Non-pigmented ciliary epithelial cell (primary cell): ENCODE results near the gene ADORA3.

Experiments used
- DNase-seq: peaks from one replicate; pipeline ENCODE4 v3.0.0-alpha.2; 2010; ENCODE audit warnings: low read depth

ADORA3 gene

DNA sequence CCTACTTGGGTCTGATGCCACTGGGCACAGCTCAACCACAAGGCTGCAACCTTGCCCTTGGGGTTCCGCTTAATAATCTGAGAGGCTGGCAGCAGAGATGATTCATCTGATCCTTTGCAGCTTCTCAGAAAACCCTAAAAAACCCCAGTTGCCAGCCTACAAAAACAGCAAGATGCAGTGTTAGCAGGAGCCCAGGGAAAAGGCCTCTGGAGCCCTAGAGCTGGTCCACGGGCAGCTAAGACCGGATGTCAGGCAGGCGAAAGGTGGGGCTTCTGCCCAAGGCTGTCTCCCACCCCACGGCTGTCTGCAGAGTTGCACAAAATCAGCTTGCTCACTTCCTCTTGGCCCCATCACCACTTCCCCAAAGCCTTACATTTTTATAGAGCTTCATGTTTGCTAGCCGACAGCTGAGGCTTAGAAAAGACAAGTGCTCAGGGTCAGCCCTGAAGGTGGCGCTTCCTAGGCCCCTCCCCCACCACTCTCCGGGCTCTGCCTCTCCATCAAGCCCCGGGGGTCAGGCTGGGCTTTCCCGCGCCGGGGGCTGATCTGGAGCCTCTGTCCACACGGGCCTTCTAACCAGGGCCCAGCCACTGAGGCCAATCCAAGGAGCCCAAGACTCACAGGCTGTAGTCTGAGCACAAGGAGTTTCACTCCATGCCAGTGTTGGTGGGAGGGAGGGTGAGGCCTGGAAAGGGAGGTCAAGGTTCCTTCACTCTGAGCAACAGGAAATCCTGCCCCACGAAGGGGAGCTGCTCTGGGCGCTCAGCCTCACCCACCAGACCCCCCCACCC is 4.2 kb upstream of the ADORA3 start:
- no peak for DNase-seq

DNA sequence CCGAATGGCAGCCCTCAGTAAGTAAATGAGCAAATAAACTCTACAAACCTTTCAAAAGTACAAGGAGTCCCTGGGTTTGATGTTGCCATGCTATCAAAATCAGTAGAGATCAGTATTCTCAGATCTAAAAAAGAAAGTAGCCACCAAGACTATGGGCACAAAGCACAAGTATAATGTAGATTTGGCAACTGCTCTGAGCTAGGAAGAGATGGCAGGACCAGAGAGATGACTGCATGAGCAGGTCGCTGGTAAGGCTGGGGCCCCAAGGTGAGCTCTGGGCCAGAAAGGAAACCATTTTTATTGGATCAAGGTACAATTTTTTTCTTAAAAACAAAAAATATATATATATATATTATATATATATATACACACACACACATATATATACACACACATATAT is 3.1 kb upstream of the ADORA3 start:
- DNase-seq: no peak

DNA sequence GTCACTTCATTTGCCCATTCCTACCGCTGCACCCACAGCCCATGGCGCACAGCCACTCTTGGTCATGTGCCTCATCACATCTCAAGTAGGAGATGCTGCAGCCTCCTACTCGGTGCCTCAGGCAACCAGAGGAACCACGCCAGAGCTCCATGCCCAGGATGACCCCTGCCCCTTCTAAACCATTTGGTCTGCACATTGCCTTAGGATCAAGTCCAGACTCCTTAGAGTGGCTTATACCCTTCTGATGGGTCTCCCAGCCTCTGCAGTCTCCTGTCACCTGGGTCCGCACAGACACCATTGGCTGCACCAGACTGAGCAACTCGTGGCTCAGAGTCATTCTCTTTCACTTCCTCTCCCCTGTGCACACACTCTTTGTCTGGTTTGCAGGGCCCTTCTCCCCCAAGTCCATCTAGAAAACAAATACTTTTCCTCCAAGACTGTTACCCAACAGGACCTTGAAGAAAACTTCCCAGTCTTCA is 2.2 kb upstream of the ADORA3 start:
- DNase-seq: no peak

DNA sequence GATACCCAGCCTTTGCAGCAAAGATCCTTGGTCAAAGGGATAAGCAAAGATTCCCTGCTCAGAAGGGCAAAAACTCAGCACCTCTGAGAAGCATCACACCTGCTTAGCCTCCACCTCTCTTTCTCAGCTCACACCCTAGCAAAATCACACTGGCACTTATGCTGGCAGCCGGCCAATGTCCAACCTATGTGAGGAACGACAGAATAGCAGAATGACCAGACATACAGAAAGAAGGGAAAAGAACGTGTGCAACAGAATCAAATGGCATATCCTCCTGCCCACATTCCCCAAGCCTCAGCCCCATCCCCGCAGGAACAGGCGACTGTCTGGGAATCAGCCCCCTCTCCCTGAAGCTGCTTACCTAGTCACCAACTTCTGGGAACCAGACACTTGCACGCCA is 664 bp upstream of the ADORA3 start:
- no peak for DNase-seq

DNA sequence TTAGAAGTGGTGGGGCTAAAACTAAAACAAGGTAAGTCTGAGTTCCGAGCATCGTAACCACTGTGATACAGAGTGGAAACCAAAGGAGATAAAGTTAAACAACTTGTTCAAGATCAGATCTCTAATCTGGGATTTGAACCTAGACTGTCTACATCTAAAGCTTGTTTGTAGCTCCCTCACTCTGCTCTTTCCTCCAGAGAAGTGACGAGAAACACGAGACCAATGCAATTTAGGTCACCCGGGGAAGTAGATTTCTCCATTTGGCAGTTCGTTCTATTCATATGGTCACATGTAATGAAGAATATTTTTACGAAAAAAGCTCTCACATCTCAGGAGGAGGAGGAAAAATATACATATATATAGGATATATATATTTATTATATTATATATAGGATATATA is 1.8 kb downstream of the ADORA3 start:
- no peak for DNase-seq

DNA sequence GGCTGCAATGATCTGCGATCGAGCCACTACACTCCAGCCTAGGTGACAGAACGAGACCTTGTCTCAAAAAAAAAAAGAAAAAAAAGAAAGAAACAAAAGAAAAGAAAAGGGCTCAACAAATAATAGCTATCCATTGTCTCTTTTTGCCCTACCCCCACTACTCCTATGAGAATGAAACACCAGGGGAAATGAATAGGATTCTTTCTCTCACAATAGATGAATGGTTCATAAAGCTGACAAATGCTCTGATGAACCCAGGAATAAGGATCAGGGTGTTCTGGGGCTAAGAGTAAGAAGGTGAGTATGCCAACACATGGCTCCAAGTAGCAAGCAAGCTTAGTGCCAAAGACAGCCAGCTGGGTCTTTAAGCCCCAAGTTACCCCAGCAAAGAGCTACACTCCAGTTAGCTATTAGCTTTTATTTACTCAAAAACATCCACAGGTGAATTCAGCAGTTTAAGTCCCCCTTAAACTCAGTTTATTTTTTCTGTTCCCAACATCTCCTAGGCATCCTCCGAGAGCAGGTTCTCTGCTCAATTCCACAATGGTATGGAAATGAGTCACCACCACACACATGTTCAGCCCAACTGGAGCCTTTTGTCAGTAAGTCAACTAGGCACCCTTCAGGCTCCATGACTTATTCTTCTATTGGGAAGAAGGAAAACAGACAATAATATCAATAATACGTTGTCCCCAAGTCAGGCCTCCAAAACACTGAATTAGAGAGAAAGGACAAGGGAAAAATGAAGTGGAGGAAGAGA is 4.2 kb downstream of the ADORA3 start:
- DNase-seq: no peak

DNA sequence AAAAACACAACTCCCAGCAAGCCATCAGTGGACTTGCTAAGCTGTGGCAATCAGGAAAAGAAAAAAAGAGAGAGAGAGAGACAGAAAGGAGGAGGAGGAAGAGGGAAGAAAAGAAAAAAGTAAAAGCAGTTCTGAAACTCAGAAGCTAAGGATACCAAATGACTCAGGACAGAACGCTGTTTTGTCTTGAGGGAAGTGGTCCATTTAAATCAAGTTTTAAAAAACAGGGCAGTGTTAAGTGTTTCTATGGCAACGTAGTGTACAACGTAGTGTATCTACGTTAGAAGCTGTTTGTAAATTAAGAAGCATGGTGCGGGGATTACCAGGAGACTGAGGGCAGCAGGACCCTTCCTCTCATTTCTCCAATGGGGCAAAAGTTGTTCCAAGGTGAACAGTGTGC is 5.8 kb downstream of the ADORA3 start:
- DNase-seq: no peak

DNA sequence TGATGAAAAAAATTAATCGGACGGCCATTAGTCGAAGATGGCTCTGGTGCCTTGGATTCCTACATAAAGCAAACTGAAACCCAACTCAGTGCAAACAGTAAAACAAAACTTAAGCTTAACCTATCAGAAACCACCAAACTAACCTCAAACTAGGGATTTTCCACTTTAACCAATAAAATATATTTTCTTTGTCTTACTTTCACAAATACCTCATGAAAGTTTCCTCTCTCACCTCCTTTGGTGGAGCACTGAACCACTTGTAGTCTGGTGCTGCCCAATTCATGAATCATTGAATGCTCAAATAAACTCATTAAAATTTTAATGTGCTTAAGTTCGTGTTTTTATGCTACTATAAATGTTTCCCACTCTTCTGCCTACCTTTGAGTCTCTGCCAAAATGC is 7.0 kb downstream of the ADORA3 start:
- no peak for DNase-seq

DNA sequence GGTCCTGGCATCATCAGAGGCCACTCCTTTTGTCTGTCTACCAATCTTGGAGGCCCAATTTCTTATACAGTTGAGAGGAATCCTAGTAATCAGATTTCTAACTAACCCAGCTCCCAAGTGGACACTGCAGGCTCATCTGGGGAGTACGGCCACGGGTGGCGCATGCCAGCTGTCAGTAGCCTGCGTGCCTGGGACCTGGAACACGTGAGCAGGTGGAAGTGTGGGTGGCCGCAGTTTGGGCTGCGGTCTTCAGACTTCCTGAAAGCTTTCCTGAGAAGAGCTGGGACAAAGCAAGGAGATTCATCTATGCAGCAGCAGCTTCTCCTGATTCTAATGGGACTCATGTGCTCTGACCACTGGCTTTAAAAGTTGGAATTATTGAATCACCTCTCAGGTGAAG is 12.4 kb downstream of the ADORA3 start:
- no peak for DNase-seq

DNA sequence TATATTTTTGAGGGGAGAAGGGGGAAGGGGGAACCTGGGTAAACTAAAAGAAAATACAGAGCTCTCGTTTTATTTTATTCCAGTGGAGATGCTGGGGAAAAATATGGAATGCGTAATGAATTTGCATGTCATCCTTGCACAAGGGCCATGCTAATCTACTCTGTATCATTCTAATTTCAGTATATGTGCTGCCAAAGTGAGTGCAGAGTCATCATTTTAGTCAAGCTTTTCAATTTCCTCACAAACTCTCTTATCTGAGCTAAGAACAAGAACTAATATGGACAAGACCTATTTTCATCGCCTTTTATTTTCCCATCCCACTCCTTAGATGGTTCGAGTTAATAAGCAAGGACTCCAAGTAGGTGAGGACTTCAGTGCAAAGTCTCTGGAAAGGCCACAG is 13.2 kb downstream of the ADORA3 start:
- DNase-seq: no peak

DNA sequence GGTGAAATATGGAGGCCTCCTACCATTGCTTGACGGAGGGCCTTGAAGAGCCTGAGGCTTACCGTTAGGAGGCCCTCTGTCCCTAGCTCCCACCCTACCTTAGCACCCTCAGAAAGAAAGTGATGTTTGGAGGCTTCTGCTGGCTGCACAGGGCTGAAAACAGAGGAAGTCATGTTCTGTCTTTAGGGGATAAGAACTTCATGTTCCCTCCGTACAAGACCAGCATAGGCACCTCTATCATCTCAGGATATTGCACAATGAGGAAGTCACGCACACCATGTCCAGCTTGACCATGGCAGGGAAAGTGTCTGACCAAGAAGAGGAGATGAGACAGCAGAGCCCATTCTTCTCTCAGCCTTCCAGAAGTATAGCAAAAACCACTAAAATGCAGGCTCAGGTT is 13.8 kb downstream of the ADORA3 start:
- DNase-seq: no peak

DNA sequence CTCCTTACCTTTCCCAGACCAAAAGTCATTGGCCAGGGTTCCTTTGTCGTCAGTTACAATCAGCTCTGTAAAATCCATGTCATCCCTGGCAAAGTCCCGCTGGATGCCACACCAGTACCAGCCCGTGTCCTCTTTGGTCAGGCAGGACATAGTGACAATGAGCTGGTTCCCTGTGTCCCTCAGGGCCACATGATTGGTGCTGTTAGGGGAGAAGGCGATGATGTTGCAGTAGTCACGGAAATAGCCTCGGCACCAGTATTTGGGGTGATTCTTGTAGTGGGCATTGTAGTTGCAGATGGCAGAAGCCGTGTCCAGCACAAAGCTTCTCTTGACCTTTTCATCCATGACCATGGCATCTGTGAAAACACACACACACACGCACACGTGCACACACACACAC is 14.8 kb downstream of the ADORA3 start:
- DNase-seq: no peak

DNA sequence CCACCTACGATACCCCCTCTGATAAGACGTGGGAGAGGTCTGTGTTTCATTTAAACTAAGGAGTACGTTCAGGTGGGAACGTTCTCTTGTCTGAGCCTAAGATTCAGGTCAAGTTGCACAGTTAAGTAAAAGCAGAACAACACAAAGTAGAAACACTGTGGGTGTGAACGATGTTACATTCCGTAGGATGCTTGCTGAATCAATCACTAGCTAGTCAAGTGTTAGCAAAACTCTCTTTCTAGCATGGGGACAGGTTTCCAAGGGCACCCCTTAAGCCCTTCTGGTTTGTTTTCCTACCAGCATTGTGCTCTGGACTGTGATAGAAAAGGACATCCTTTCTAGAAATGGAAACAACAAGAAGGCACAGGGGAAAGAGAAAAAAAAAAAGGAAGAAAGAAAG is 16.3 kb downstream of the ADORA3 start:
- no peak for DNase-seq

DNA sequence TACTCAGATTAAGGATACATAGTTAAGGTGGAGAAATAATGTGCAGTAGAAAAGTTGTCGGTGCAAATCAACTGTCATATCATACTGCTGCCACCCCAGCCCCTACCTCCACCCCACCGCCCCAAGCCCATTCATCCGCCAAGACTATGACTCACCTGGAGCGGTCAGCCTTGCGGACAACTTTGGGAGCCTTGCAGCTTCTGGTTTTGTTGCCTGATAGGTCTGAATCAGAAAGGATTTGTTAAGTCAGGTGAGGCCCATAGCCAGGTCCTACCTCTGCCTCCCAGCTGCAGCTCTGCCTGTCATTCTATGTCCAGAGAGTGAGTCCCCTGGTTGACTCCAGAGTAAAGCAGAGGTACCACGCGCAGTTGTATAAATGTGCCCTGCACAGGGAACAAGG is 17.0 kb downstream of the ADORA3 start:
- no peak for DNase-seq

DNA sequence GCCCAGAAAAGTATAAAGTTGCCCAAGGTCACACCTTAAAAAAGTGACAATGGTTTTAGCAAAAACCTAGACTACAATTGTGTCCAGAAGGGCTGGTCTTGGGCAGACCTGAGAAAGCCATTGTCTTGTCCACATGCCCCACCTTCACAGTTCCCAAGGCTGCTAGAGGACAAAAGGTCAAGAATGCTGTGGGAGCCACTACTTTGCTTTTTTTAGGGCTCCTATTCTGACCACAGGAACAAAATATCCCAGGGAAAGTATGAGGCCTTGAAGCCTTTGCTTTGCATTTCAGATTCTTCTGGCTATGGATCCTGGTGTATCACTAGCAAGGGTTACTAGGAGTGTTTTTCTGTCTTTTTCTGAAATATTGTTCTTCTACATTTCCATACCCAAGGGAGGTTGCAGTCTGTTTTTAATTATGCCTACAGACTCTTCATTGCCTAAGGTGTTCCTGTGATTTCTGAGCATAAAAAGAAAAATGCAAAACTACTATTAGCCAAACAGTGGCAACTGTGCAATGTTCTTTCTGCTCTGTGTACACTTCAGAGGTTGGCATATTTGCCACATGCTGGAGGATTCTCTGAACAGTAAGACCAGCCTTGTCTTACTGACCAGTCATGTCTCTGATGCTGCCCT is 18.9 kb downstream of the ADORA3 start:
- DNase-seq: no peak

DNA sequence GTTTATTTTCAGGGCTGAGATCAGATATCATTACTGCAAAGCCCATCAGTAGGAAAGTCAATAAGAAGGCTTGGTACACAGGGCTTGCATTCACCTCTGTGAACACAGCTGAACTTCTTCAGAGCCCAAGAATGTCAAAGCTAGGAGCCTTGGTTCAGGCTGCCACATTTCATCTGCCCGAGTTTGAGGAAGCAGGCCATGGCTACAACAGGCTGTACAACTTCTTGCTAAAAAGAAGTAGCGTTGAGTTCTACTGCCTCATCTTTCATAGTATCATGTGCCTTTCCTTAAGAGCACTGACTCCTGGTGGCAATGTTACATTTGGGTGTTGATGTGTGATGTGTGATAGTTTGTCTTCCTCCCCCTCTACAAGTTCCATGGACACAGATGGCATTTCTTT is 19.6 kb downstream of the ADORA3 start:
- DNase-seq: no peak

DNA sequence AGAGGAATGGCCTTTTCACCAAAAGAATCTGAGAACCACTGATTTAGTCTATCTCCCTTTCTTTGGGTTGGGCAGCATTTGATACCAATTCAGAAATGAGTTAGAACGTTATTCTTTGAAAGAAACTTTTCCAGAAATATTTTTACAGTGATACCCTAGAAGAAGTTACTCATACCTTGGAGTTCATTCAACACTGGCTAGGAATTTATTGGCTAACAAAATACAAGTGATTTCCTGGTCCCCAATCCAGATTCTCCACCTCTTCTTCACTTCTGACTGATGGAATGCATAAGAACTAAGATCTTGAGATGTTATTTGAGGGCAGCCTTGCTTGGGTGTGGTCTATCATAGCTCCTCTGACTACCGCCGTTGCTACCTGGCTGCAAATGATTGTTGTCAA is 20.3 kb downstream of the ADORA3 start:
- DNase-seq: no peak

DNA sequence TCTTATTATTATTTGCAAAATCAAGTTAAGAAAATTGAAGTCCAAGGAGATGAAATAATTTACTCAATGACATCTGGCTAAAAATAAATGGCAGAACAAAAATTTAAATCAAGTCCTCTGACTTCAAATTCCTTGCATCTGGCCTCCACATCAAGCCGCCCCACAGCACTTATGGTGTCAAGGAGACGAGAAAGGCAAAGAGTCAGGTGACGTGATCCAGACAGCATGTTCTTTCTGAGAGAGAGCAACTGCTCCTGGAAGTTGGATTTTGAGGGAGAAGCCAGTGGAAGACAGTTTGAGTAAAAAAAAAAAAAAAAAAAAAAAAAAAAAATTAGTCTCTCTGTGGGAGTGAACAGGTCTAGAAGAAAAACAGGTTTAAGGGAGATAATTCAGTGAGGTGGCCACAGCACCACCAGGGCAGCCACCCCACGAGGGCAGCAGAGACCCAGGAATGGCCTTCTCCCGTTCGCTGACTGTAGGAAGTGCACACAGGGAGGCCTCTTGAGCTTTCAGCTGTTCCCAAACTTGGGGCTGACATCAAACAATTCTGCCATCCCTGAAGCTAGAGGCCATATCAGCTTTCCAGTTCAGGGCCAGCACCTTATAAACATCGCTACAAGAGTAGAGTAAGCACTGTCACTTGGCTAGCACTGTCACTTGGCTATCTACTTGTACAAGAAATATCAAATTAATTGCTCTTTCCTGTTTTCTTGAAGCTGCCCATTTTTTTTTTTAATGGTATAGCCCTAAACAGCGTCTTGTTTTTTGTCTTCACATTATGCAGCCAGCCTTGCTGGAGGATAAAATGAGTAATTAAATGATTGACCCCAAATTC is 21.8 kb downstream of the ADORA3 start:
- no peak for DNase-seq

DNA sequence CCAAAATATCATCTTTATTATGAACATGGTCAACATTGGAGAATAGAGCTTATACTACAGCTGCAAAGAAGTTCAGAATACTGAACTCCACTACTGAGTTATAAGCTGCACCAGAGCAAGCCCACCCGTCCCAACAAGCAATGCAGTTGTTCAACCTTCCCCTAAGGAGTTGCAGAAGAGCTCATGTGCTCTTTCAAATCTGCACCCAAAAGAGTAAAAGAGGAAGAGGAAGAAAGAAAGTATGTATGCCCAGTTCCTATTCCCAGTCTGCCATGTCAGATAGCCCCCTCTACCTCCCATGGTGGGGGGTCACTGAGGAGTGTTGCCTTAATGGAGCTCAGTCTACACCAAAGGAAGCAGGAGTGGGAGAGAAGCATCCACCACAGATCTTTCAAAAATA is 22.8 kb downstream of the ADORA3 start:
- DNase-seq: no peak

DNA sequence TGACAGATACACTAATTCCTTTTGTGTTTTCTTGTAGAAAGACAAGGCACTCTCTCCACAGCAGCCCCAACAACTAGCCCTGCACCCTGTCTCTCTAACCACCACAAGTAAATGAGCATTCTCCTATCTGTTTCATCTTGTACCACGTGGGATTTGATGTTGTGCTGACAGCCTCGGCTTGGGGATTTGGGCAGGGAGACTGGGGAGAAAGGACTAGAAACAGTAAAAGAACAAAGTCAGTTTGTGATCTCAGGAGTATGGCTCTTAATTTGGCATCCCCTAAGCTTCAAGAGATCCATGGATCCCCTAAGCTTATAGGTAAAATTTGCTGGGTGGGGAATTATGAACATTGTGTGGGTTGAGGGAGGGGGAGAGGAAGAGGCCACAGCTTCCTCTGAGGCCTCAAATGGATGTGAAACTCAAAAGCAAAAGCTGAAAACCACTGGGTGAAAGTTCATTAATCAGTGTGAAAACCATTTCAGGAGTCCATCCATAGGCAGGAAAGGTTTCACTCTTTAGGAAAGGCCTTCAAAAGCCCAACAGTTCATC is 26.6 kb downstream of the ADORA3 start:
- no peak for DNase-seq

DNA sequence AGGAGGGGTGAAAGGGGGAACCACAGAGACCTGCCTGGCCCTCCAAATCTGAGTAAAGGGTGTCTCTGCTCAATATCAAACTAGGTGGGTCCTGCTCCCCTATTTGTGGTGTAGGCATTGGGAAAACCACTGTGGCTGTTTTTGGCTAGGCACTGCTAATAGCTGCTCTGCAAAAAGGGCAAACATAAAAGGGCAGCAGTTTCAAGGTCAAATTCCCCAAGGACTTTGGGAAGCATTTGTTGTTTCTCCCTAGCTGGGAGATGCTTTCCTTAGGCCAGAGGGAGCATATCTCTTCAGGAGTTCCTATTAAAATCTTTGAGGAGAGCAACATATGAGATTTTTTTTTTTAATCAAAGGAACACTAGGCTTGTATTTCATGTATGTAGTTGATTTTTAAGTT is 27.2 kb downstream of the ADORA3 start:
- DNase-seq: no peak

DNA sequence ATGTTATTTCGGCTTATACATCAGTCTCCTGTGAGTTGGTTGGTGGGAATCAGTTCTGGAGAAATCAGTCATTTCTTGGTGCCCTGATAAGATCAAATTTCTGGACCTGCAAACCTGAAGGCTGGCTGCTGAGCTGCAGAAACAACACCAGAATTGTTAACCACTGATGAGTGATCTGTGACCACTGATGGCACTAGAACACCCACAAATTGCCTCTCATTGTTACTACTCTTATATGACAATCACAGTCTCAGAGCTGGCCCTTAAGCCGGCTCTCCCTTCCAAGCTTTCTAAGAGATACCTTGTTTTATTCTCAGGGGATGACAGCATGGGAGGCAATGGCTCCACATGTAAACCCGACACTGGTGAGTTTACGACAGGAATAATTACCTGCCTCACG is 27.7 kb downstream of the ADORA3 start:
- DNase-seq: no peak
